RWPE1 (cell line): Measurements from ENCODE around the gene LIX1L.
A peak's percentile ranks its signal among the peaks of the same experiment; 100 is the strongest.

ENCODE experiments used
- CTCF ChIA-PET: fragments of 350-600 bp; sonication (Branson Sonifier 250); formaldehyde crosslinking; extraction: SDS; loops from one replicate; lab custom pipeline; 2021; lab: Yijun Ruan, JAX
- POLR2A ChIA-PET: fragments of 400-600 bp; formaldehyde crosslinking; extraction: SDS; loops from one replicate; lab custom pipeline; 2020; ENCODE audit warnings: antibody characterized with exemption; ENCODE audit not compliant: low non-redundant PET; lab: Yijun Ruan, JAX
- DNase-seq: peaks from one replicate; pipeline ENCODE4 v3.0.0; 2012; ENCODE audit warnings: low spot score
- H3K27ac ChIP-seq: fragments of 450-650 bp; 2 replicates; pipeline ENCODE4 v1.5.1; 2017
- TF ChIP-seq, protein P1 (sequence below): fragments of 450-650 bp; conservative IDR thresholded peaks from 2 replicates; pipeline ENCODE4 v1.5.1; 2017; ENCODE audit warnings: low read depth, mild to moderate bottlenecking

LIX1L gene

GRCh38 chr1:145965119-145965744 lies 7.4 kb upstream of the LIX1L start:
- no peak for DNase-seq
- TF ChIP-seq, protein P1, sequence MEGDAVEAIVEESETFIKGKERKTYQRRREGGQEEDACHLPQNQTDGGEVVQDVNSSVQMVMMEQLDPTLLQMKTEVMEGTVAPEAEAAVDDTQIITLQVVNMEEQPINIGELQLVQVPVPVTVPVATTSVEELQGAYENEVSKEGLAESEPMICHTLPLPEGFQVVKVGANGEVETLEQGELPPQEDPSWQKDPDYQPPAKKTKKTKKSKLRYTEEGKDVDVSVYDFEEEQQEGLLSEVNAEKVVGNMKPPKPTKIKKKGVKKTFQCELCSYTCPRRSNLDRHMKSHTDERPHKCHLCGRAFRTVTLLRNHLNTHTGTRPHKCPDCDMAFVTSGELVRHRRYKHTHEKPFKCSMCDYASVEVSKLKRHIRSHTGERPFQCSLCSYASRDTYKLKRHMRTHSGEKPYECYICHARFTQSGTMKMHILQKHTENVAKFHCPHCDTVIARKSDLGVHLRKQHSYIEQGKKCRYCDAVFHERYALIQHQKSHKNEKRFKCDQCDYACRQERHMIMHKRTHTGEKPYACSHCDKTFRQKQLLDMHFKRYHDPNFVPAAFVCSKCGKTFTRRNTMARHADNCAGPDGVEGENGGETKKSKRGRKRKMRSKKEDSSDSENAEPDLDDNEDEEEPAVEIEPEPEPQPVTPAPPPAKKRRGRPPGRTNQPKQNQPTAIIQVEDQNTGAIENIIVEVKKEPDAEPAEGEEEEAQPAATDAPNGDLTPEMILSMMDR = no peak

DNA sequence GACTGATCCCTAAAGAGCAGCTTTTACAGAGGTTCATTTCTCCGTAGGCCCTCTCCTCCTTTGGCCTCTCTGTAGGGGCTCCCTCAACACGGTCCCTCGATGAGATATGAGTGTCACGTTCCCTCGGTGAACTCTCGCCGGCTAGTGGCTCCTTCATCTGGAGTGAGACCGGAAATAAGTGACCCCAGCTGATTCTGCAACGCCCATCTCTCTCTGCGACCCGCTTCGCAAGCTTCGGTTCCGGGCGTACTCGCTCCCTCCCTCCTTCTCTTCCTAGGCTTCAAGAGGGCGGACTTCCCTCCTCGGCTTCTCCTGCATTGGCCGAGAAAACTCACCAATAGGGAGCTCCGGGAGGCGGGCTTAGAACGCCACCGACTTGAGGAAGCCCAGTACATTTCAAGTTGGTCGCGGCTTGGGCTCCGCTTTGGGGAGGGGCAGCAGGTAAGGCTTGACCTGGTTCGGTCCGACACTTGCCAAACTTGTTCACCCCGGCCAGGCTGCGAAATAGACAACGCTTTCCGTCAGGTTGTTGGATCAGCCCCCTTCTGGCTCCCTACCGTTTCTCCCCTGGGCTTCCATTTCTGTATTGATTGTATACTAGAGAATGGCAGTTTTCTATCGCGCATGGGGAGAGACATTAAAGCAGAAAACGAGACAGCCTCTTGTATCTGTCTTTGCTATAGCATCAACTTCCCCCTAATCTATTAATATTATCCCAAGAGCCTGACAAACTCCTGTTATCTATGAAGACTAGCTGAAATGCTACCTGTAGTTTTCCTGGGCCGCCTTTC lies 6.7 kb upstream of the LIX1L start, which contains the start of the genes ANKRD34A and POLR3GL:
ANKRD34A (minus strand) TSS at position 248 of the 791 bp plus-strand sequence. CDS start 2,816 bp downstream, outside the sequence.
POLR3GL (plus strand) TSS at position 363 of the 791 bp plus-strand sequence. CDS start 10,176 bp downstream, outside the sequence.
- peak; percentile 92 for DNase-seq
- TF ChIP-seq, protein P1 = no peak
- ChIA-PET POLR2A (interaction anchor here (0.5 to 1.5 kb wide), 4 partner anchors 12 to 106 kb away, joined by 4 to 15 read pairs (median 6); partner anchors contain the start of genes PIAS3 and RBM8A), CTCF (interaction anchor here (1.0 to 2.2 kb wide), 2 partner anchors 43 to 119 kb away, joined by 4 to 10 read pairs; partner anchors contain the start of gene NUDT17)
- H3K27ac ChIP-seq = peak within 1 kb of the TSS; percentile 84

More at GRCh38 chr1:145965119-145965744, 7.4 kb upstream of the LIX1L start:
- peak overlapping the region; percentile 84 for H3K27ac ChIP-seq
- POLR2A ChIA-PET = interaction anchor here (0.6 to 1.5 kb wide), 2 partner anchors 38 to 39 kb away, joined by 7 to 15 read pairs; partner anchors contain the start of gene RBM8A
- CTCF ChIA-PET = interaction anchor here (0.7 to 2.2 kb wide), 2 partner anchors 29 to 42 kb away, joined by 3 to 10 read pairs; no protein-coding TSS in a partner anchor

DNA sequence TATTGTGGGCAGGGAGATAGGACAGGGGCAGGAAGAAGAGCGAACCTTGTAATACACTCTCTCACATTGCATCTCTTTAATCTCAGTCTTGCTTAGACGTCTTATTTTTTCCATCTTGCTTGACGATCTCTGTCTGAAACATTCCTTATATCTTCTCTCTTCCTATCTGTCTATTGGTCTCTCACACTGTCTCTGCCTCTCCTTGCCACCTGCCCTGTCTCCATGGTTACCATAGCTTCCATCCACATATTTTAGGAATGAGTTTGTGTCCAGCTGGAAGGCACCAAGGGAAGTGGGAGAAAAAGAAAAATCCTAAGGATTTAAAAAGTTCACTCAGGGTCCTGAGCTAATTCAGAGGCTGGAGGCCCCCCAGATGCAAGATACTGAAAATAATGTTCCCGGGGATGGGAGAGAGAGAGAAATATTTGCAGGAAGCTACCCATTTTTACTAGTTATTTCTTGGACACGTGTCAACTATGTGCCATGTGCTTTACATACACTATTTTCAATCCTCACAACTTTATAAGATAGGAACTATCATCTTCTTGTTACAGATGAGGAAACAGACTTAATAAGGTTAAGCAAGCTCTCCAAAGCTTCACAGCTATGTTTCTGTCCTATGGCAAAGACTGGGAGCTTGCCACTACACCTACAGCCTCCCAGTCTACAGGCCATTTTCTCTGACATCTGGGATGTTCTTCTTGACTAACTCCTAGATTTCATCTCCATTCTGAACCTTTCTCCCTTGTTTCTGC lies 5.6 kb upstream of the LIX1L start:
- ChIA-PET CTCF (interaction anchor here (1.0 to 2.2 kb wide), 3 partner anchors 44 to 118 kb away, joined by 4 to 10 read pairs (median 4); partner anchors contain the start of gene NUDT17), POLR2A (interaction anchor here (1.4 to 1.5 kb wide), 2 partner anchors 36 to 105 kb away, joined by 8 to 15 read pairs; partner anchors contain the start of genes PIAS3 and RBM8A)
- DNase-seq = peak; percentile 78
- TF ChIP-seq, protein P1 = no peak
- peak overlapping the region; percentile 84 for H3K27ac ChIP-seq

- peak; percentile 52 for DNase-seq
- ChIA-PET CTCF (interaction anchor here (0.5 to 2.2 kb wide), 3 partner anchors 40 to 70 kb away, joined by 4 to 10 read pairs (median 4); no protein-coding TSS in a partner anchor), POLR2A (interaction anchor here (0.7 kb wide), 1 partner anchor 497 kb away, joined by 4 read pairs; no protein-coding TSS in a partner anchor)
- peak overlapping the region; percentile 82 for H3K27ac ChIP-seq
- TF ChIP-seq, protein P1 = no peak
These were observed 4.6 kb upstream of the LIX1L start for GRCh38 chr1:145962157-145963102.

GRCh38 chr1:145961425-145962156 lies 3.8 kb upstream of the LIX1L start:
- ChIA-PET POLR2A (interaction anchor here (0.8 kb wide), 1 partner anchor 34 kb away, joined by 3 read pairs; the partner anchor contains the start of gene RBM8A), CTCF (no interaction called here)
- peak overlapping the region; percentile 82 for H3K27ac ChIP-seq
- peak; percentile 19 for DNase-seq
- TF ChIP-seq, protein P1 = no peak
